ENCODE measurements around the gene SYNE1.

SYNE1 gene

GRCh38 chr6:152420696-152421095 is 216.5 kb downstream of the SYNE1 start:
- no peak for DNase-seq (ENCODE audit: low spot score)

DNA sequence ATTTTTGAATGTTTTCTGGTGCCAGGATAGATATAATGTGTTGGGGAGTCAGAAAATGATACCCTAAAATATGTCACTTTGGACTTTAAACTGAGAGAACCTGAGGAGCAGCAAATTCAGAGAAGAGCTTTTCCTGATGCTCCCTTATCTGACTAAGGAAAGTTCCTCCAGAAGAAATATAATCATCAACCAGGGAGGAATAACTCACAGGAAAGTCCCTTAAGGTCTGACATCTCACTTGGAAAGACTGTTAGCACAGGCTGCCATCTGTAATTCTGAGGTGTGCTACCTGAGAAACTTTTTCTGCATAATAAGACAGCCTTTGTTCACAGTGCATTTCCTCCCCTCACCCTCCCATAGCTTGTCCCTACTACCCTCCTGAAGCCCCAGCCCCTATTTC is 218.6 kb downstream of the SYNE1 start:
- no peak for DNase-seq (ENCODE audit: low spot score)

GRCh38 chr6:152416652-152417051 is 220.5 kb downstream of the SYNE1 start:
- DNase-seq (ENCODE audit: low spot score) = no peak

- no peak for DNase-seq (ENCODE audit: low spot score)
These were observed 232.1 kb downstream of the SYNE1 start for GRCh38 chr6:152404936-152405595.

- no peak for DNase-seq (ENCODE audit: low spot score)
These were observed 232.9 kb downstream of the SYNE1 start for GRCh38 chr6:152404086-152404857.

- DNase-seq (ENCODE audit: low spot score) = no peak
These were observed 234.4 kb downstream of the SYNE1 start for GRCh38 chr6:152402791-152403190.

- DNase-seq (ENCODE audit: low spot score) = no peak
These were observed 235.2 kb downstream of the SYNE1 start for GRCh38 chr6:152401978-152402377.

DNA sequence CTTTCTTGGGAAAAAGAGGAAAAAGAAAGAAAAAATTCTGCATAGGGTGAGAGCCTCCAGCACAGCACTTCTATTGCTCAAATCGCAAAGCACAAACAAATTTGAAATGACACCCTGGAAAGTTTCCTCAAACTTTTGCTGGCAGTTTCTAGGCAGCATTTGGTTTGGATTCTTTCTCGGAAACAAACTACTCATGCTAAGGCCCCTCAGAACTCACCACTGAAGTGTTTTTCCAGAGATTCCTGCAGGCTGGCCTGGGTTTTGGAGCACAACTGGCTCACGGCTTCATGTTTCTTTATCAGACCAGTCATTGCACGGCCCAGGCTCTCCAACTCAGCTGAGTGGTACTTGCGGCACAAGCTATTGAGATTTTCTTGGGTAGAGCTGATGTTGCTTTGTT is 237.8 kb downstream of the SYNE1 start:
- no peak for DNase-seq (ENCODE audit: low spot score)

DNA sequence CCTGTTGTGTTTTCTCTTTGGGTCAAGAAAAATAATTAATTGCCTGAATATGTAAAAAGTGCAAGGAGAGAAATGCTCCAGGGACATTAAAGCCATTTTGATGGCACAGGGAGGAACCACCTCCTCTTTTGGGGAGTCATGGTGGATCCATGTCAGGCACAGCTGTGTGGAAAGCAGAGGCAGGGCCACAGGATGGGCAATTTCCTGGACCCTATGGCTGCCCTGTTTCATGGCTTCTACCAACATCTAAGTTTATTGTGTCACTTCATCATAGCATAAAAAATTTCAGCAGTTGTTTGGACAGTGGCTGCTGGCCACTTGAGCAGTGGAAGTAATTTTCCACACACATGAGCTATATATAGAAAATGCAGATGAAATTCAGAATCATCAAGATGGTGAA is 238.2 kb downstream of the SYNE1 start:
- DNase-seq (ENCODE audit: low spot score) = no peak

- no peak for DNase-seq (ENCODE audit: low spot score)
These were observed 238.8 kb downstream of the SYNE1 start for GRCh38 chr6:152398316-152398715.

- no peak for DNase-seq (ENCODE audit: low spot score)
These were observed 242.9 kb downstream of the SYNE1 start for GRCh38 chr6:152394303-152394702.

DNA sequence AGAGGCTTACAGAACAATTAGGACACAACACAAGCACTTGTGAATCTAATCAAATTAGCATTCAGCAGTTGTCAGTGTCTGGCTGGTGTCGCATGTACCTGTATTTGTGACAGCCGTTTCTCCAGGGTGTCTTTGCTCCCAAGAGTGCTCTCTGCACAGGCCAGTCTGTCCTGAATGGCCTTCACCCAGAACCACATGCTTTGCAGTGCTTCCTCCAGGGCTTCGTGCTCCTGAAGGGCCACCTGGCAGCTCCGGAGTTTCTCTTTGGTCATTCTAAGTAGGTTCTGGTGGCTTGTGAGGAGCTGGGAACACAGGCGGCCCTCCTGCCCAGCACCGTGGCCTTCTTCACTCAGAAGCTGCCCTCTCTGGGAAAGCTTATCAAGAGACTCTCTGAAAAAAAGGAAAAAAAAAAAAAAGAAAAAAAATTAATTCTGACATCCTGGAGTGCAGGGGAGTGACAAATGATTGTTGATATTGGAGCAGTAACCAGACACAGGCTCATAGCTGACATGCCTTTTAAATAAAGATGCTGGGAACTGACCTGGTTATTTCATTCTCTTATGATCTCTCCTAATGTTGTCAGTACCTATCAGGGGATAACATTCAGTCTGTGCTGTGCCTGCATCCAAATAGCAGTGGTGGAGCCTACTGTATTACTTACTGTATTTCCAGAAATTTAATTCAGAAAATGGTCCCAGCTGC is 245.8 kb downstream of the SYNE1 start:
- no peak for DNase-seq (ENCODE audit: low spot score)

GRCh38 chr6:152387091-152387490 is 250.1 kb downstream of the SYNE1 start:
- DNase-seq (ENCODE audit: low spot score) = no peak

DNA sequence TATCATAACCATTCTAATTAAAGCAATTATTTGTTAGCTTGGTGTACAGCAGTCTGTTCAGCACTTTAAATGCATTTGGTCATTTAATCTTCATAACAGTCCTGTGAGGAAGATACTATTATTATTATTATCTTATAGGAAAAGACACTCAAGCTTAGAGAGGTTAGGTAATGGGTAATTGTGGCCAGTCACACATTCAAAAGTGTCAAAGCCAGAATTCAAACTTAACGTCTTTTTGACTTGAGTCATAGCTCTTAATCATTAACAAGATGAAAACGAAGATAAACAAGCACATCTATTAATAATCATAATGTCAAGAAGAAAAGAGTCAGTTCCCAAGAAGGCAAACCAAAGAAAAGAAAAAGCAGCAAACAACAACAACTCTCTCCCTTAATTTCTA is 251.0 kb downstream of the SYNE1 start:
- no peak for DNase-seq (ENCODE audit: low spot score)

- no peak for DNase-seq (ENCODE audit: low spot score)
These were observed 255.9 kb downstream of the SYNE1 start for GRCh38 chr6:152380993-152381898.

GRCh38 chr6:152380351-152380767 is 256.8 kb downstream of the SYNE1 start:
- DNase-seq (ENCODE audit: low spot score) = no peak

DNA sequence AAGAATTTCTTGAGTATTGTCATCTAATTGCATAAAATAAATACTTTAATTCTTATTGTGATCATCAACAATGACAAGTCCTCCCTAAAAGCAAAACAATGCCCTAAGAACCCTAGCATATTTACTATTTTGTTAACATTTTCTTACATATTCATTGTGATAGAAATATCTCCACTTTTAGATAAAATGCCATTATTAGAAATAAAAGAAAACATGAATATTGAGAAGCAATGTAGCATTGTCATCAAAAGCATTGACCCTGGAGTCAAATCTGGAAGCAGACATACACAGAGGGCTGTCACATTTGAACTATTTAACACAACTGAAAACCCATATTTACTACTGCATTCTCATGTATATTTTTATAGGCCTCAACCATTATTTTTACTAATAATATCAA is 257.7 kb downstream of the SYNE1 start:
- DNase-seq (ENCODE audit: low spot score) = no peak

- DNase-seq (ENCODE audit: low spot score) = no peak
These were observed 259.0 kb downstream of the SYNE1 start for GRCh38 chr6:152378169-152378568.

DNA sequence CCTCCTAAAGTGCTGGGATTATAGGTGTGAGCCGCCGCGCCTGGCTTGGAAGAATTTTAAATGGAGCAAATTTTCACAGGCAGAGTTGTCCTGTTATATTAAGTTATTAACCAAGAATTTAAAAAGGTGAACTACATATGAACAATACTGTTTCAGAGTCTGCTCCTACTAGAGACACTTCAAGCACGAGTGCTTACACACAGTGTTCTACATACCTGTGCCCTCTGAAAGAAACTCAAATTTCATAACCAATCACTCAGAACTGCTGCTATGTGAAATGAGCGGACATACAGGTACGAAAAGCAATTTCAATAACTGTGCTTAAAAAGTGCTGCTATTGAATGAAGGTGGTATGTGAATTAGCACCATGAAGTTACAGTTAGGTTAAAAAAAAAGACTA is 262.0 kb downstream of the SYNE1 start:
- no peak for DNase-seq (ENCODE audit: low spot score)

- no peak for DNase-seq (ENCODE audit: low spot score)
These were observed 264.2 kb downstream of the SYNE1 start for GRCh38 chr6:152372945-152373344.

- DNase-seq (ENCODE audit: low spot score) = no peak
These were observed 265.4 kb downstream of the SYNE1 start for GRCh38 chr6:152371775-152372174.

Measured in HuH-7.5 (cell line).